Gastroesophageal sphincter (tissue), 4 donors: ENCODE measurements around the gene FAM83F. TPM values are rescaled to one million over a fixed set of nuclear protein-coding genes. Genes with fewer than 3 reads are reported as not detected.

Experiments
- ATAC-seq: fragments of 150-250 bp; one replicate; pipeline ENCODE4 v1.9.1; 2016; ENCODE audit warnings: mild to moderate bottlenecking, moderate library complexity
- H3K27ac ChIP-seq, 4 donors: fragments of 200-600 bp; sonication (generic) in 3 of 4; 1 replicate in 3 of 4; 2 replicates in 1 of 4; pipeline ENCODE4 v1.5.1; 2016 to 2019
- H3K27me3 ChIP-seq: fragments of 200-600 bp; sonication (generic); one replicate; pipeline ENCODE4 v1.5.1; 2019
- H3K36me3 ChIP-seq, 2 donors: fragments of 200-600 bp; sonication (generic); one replicate each; pipeline ENCODE4 v1.5.1; 2019; ENCODE audit warnings: control low read depth in 1 of 2
- H3K4me1 ChIP-seq, 3 donors: fragments of 200-600 bp; sonication (generic); 1 replicate in 2 of 3; 2 replicates in 1 of 3; pipeline ENCODE4 v1.5.1; 2016 to 2019; ENCODE audit warnings: control low read depth in 2 of 3
- H3K4me3 ChIP-seq, 2 donors: fragments of 200-600 bp; sonication (generic); one replicate each; pipeline ENCODE4 v1.5.1; 2019; ENCODE audit warnings: mild to moderate bottlenecking in 1 of 2, moderate library complexity in 1 of 2
- H3K9me3 ChIP-seq, 3 donors: fragments of 200-600 bp; sonication (generic); one replicate each; pipeline ENCODE4 v1.5.1; 2017 to 2019; ENCODE audit warnings: control low read depth in 2 of 3
- CTCF ChIP-seq, 4 experiments: fragments of 200-600 bp in 2 of 4; fragments of 450-650 bp in 2 of 4; sonication (generic) in 1 of 4; IDR thresholded peaks; one replicate each; pipeline ENCODE4 v1.5.1; 2017 to 2019; ENCODE audit warnings: antibody characterized with exemption in 4 of 4, mild to moderate bottlenecking in 2 of 4, moderate library complexity in 2 of 4
- EP300 ChIP-seq: sonication (generic); formaldehyde crosslinking; IDR thresholded peaks from one replicate; pipeline ENCODE4 v1.6.1; 2017; ENCODE audit warnings: antibody characterized with exemption, mild to moderate bottlenecking
- POLR2A ChIP-seq, 2 donors: fragments of 450-650 bp; IDR thresholded peaks; one replicate each; pipeline ENCODE4 v1.6.1; 2017; ENCODE audit warnings: antibody characterized with exemption in 2 of 2, mild to moderate bottlenecking in 2 of 2, moderate library complexity in 1 of 2
- POLR2AphosphoS5 ChIP-seq: sonication (generic); formaldehyde crosslinking; IDR thresholded peaks from one replicate; pipeline ENCODE4 v1.6.1; 2017; ENCODE audit warnings: antibody characterized with exemption
- WGBS, 2 donors: methylation state at CpG; one replicate each; pipeline ENCODE4 v1.1.5; 2018; ENCODE audit warnings: low coverage in 1 of 2; 5-methylcytosine and 5-hydroxymethylcytosine counted together
- total RNA-seq, 4 donors: library from RNA; depleted of rRNA; stranded (reverse); fragments of >200 nt; gene quantifications; one replicate each; pipeline ENCODE4 v1.1.0, GENCODE V29; 2016

FAM83F gene
- total RNA-seq, 4 donors from 2014 or later: 0.46 to 4.2 (median 0.81) TPM

GRCh38 chr22:40026641-40027040 is 31.9 kb downstream of the FAM83F start:
- ATAC-seq: no peak
- TF ChIP-seq EP300 (no peak), POLR2A (IDR thresholded peaks at IDR 0.05) (no peak), POLR2AphosphoS5 (no peak), CTCF (IDR thresholded peaks at IDR 0.05) (no peak)

GRCh38 chr22:40027191-40028097 is 32.7 kb downstream of the FAM83F start:
- no peak overlapping the region for H3K4me3 ChIP-seq
- peaks cover 19% of the 10 kb centered on the region for H3K27me3 ChIP-seq
- no peak for ATAC-seq
- 60 to 79% methylated on average over 1 to 10 of the region's 21 CpGs for WGBS, 2 donors
- H3K4me1 ChIP-seq: peaks cover 0 to 8% (median 0%) of the 10 kb centered on the region in 3 donors
- H3K27ac ChIP-seq: no peak overlapping the region
- no peaks in the 10 kb centered on the region for H3K36me3 ChIP-seq
- no peaks in the 10 kb centered on the region for H3K9me3 ChIP-seq
- TF ChIP-seq POLR2A (IDR thresholded peaks at IDR 0.05): no peak
- TF ChIP-seq CTCF (IDR thresholded peaks at IDR 0.05): no peak
- no peak for TF ChIP-seq EP300
- no peak for TF ChIP-seq POLR2AphosphoS5

More at GRCh38 chr22:40026641-40027040, 31.9 kb downstream of the FAM83F start:
- H3K9me3 ChIP-seq: no peaks in the 10 kb centered on the region
- WGBS, 2 donors: 60 to 93% methylated on average over 1 to 3 of the region's 7 CpGs
- H3K27ac ChIP-seq: no peak overlapping the region
- no peak overlapping the region for H3K4me3 ChIP-seq
- peaks cover 0 to 8% (median 0%) of the 10 kb centered on the region in 3 donors for H3K4me1 ChIP-seq
- H3K27me3 ChIP-seq: peaks cover 27% of the 10 kb centered on the region
- H3K36me3 ChIP-seq: no peaks in the 10 kb centered on the region

- peaks cover 0 to 8% (median 0%) of the 10 kb centered on the region in 3 donors for H3K4me1 ChIP-seq
- TF ChIP-seq POLR2AphosphoS5 (no peak), EP300 (no peak), POLR2A (IDR thresholded peaks at IDR 0.05) (no peak), CTCF (IDR thresholded peaks at IDR 0.05) (no peak)
- no peak overlapping the region for H3K27ac ChIP-seq
- no peak overlapping the region for H3K4me3 ChIP-seq
- no peaks in the 10 kb centered on the region for H3K9me3 ChIP-seq
- H3K27me3 ChIP-seq: peaks cover 13% of the 10 kb centered on the region
- no peak for ATAC-seq
- 100% methylated on average over 1 of the region's 6 CpGs; no CpG with 5 or more reads in 1 of the 2 donors for WGBS, 2 donors
- no peaks in the 10 kb centered on the region for H3K36me3 ChIP-seq
These were observed 33.3 kb downstream of the FAM83F start for GRCh38 chr22:40028098-40028425.

GRCh38 chr22:40029189-40029890 is 34.6 kb downstream of the FAM83F start:
- peaks cover 0 to 8% (median 0%) of the 10 kb centered on the region in 3 donors for H3K4me1 ChIP-seq
- no peak overlapping the region for H3K4me3 ChIP-seq
- no peak for TF ChIP-seq POLR2AphosphoS5
- peaks cover 9% of the 10 kb centered on the region for H3K27me3 ChIP-seq
- no peak for ATAC-seq
- 69 to 100% methylated on average over 1 to 4 of the region's 19 CpGs for WGBS, 2 donors
- H3K9me3 ChIP-seq: no peaks in the 10 kb centered on the region
- H3K36me3 ChIP-seq: no peaks in the 10 kb centered on the region
- H3K27ac ChIP-seq: no peak overlapping the region

GRCh38 chr22:40030026-40030757 is 35.4 kb downstream of the FAM83F start:
- no peak for TF ChIP-seq CTCF (IDR thresholded peaks at IDR 0.05)
- no peak for TF ChIP-seq EP300
- no peak for TF ChIP-seq POLR2A (IDR thresholded peaks at IDR 0.05)
- TF ChIP-seq POLR2AphosphoS5: no peak
- H3K4me3 ChIP-seq: no peak overlapping the region
- H3K4me1 ChIP-seq: peaks cover 0 to under 1% (median 0%) of the 10 kb centered on the region in 3 donors
- H3K9me3 ChIP-seq: no peaks in the 10 kb centered on the region
- peaks cover 13% of the 10 kb centered on the region for H3K27me3 ChIP-seq
- no peaks in the 10 kb centered on the region for H3K36me3 ChIP-seq
- 100% methylated on average over 1 of the region's 13 CpGs for WGBS, 2 donors
- ATAC-seq: no peak
- H3K27ac ChIP-seq: no peak overlapping the region
